WERI-Rb-1 (cell line): Measurements from ENCODE around the gene FHIT.

Source experiments
- DNase-seq: peaks from one replicate; pipeline ENCODE4 v3.0.0-alpha.2; 2020
- H3K27ac ChIP-seq: fragments of 250-450 bp; sonication (Bioruptor Pico); 2 replicates; pipeline ENCODE4 v1.5.1; 2020; ENCODE audit warnings: mild to moderate bottlenecking, moderate library complexity
- H3K27me3 ChIP-seq: fragments of 250-450 bp; sonication (Bioruptor Pico); 2 replicates; pipeline ENCODE4 v1.5.1; 2021; ENCODE audit warnings: mild to moderate bottlenecking, low read depth, moderate library complexity; ENCODE audit not compliant: insufficient read depth, severe bottlenecking
- H3K36me3 ChIP-seq: fragments of 250-450 bp; sonication (Bioruptor Pico); 2 replicates; pipeline ENCODE4 v1.5.1; 2020; ENCODE audit warnings: mild to moderate bottlenecking, moderate library complexity
- H3K4me3 ChIP-seq: 2 replicates; pipeline ENCODE4 v1.5.1; 2011; ENCODE audit warnings: low read depth, mild to moderate bottlenecking, control low read depth, low read length
- H3K9me3 ChIP-seq: fragments of 250-450 bp; sonication (Bioruptor Pico); 2 replicates; pipeline ENCODE4 v1.5.1; 2021; ENCODE audit warnings: mild to moderate bottlenecking, moderate library complexity; ENCODE audit not compliant: severe bottlenecking
- CTCF ChIP-seq: IDR thresholded peaks from 2 replicates; pipeline ENCODE4 v1.5.1; 2011; ENCODE audit warnings: low read depth, mild to moderate bottlenecking, control low read depth, inconsistent platforms, low read length

FHIT gene

GRCh38 chr3:60307562-60308199, 943.6 kb downstream of the FHIT start:
- Histone ChIP-seq H3K36me3 (no peaks in the 10 kb centered on the region), H3K27ac (no peak overlapping the region), H3K9me3 (no peaks in the 10 kb centered on the region), H3K4me3 (no peak overlapping the region), H3K27me3 (no peaks in the 10 kb centered on the region)
- no peak for DNase-seq
- TF ChIP-seq CTCF = no peak

- no peak for TF ChIP-seq CTCF
- no peaks in the 10 kb centered on the region for H3K9me3 ChIP-seq
- no peaks in the 10 kb centered on the region for H3K36me3 ChIP-seq
- no peak overlapping the region for H3K4me3 ChIP-seq
- H3K27me3 ChIP-seq = no peaks in the 10 kb centered on the region
- DNase-seq = no peak
- no peak overlapping the region for H3K27ac ChIP-seq
Measured at GRCh38 chr3:60304112-60304511, 947.1 kb downstream of the FHIT start.

- no peak for DNase-seq
Measured at GRCh38 chr3:60303160-60303559, 948.1 kb downstream of the FHIT start.

GRCh38 chr3:60301142-60301541, 950.1 kb downstream of the FHIT start:
- no peaks in the 10 kb centered on the region for H3K9me3 ChIP-seq
- no peaks in the 10 kb centered on the region for H3K27me3 ChIP-seq
- no peak for DNase-seq
- TF ChIP-seq CTCF = no peak
- no peak overlapping the region for H3K4me3 ChIP-seq
- H3K27ac ChIP-seq = no peak overlapping the region
- no peaks in the 10 kb centered on the region for H3K36me3 ChIP-seq

More at GRCh38 chr3:60303160-60303559, 948.1 kb downstream of the FHIT start:
- no peak for TF ChIP-seq CTCF
- no peak overlapping the region for H3K27ac ChIP-seq
- no peak overlapping the region for H3K4me3 ChIP-seq
- no peaks in the 10 kb centered on the region for H3K27me3 ChIP-seq
- H3K9me3 ChIP-seq = no peaks in the 10 kb centered on the region
- H3K36me3 ChIP-seq = no peaks in the 10 kb centered on the region

- Histone ChIP-seq H3K4me3 (no peak overlapping the region), H3K27me3 (no peaks in the 10 kb centered on the region), H3K27ac (no peak overlapping the region), H3K36me3 (no peaks in the 10 kb centered on the region), H3K9me3 (no peaks in the 10 kb centered on the region)
- no peak for DNase-seq
- TF ChIP-seq CTCF = no peak
Measured at GRCh38 chr3:60298141-60298540, 953.1 kb downstream of the FHIT start.

- H3K27me3 ChIP-seq = no peaks in the 10 kb centered on the region
- H3K4me3 ChIP-seq = no peak overlapping the region
- no peak for DNase-seq
- no peaks in the 10 kb centered on the region for H3K36me3 ChIP-seq
- H3K27ac ChIP-seq = no peak overlapping the region
- H3K9me3 ChIP-seq = no peaks in the 10 kb centered on the region
- TF ChIP-seq CTCF = no peak
Measured at GRCh38 chr3:60294181-60294580, 957.1 kb downstream of the FHIT start.
